ENCODE results near the gene CFL1. TPM values are rescaled to one million over a fixed set of nuclear protein-coding genes. Genes with fewer than 3 reads are reported as not detected.

CFL1 gene
- total RNA-seq, 1 experiment from 2014 or later: 1,911 TPM

- in situ Hi-C loops (cut with HindIII; ENCODE audit: low pct_unique_long_range_greater_than_20kb, low sequenced_read_pairs) (no loop called here), intact Hi-C loops (cut with micrococcal nuclease; ENCODE audit: unreplicated experiment) (no loop called here)
- peak; percentile 45 for ATAC-seq
- Histone ChIP-seq H3K27me3 (ENCODE audit: control insufficient read depth, insufficient read depth, low read length) (no peaks in the 10 kb centered on the region), H3K4me1 (ENCODE audit: control insufficient read depth, insufficient read depth, low read length) (peaks cover 67% of the 10 kb centered on the region), H3K36me3 (ENCODE audit: control insufficient read depth, insufficient read depth, low read length) (no peaks in the 10 kb centered on the region; the same call in 1 of the 2 replicates), H3K9me3 (ENCODE audit: control insufficient read depth, insufficient read depth, low read depth, low read length) (no peaks in the 10 kb centered on the region), H3K27ac (ENCODE audit: low read length) (peak within 1 kb of the TSS; percentile 98), H3K4me3 (ENCODE audit: low read depth in 2 of 2, low read length in 2 of 2) (peak within 1 kb of the TSS; percentile 88 to 93)
- BruUV-seq (replicated peaks): no TSS peak
- ChIA-PET POLR2A (interaction anchor here (0.5 to 2.2 kb wide), 13 partner anchors 9 to 163 kb away, joined by 3 to 13 read pairs (median 4); partner anchors contain the start of genes FOSL1 and MUS81), CTCF (interaction anchor here (0.6 to 2.4 kb wide), 6 partner anchors 22 to 232 kb away, joined by 3 to 10 read pairs (median 4); partner anchors contain the start of gene MUS81)
- TF ChIP-seq TCF7L2 (IDR thresholded peaks at IDR 0.05; ENCODE audit: low read depth, low read length) (peak; percentile 0; the same call in 1 of the 2 replicates), POLR2AphosphoS5 (IDR thresholded peaks at IDR 0.05; ENCODE audit: low read depth, low read length) (peak; percentile 76), CTCF (IDR thresholded peaks at IDR 0.05) (peak; percentile 36), SIN3A (IDR thresholded peaks at IDR 0.05; ENCODE audit: borderline replicate concordance, insufficient read depth, low read depth, low read length) (peak; percentile 86)
- TF ChIP-seq, protein P1, sequence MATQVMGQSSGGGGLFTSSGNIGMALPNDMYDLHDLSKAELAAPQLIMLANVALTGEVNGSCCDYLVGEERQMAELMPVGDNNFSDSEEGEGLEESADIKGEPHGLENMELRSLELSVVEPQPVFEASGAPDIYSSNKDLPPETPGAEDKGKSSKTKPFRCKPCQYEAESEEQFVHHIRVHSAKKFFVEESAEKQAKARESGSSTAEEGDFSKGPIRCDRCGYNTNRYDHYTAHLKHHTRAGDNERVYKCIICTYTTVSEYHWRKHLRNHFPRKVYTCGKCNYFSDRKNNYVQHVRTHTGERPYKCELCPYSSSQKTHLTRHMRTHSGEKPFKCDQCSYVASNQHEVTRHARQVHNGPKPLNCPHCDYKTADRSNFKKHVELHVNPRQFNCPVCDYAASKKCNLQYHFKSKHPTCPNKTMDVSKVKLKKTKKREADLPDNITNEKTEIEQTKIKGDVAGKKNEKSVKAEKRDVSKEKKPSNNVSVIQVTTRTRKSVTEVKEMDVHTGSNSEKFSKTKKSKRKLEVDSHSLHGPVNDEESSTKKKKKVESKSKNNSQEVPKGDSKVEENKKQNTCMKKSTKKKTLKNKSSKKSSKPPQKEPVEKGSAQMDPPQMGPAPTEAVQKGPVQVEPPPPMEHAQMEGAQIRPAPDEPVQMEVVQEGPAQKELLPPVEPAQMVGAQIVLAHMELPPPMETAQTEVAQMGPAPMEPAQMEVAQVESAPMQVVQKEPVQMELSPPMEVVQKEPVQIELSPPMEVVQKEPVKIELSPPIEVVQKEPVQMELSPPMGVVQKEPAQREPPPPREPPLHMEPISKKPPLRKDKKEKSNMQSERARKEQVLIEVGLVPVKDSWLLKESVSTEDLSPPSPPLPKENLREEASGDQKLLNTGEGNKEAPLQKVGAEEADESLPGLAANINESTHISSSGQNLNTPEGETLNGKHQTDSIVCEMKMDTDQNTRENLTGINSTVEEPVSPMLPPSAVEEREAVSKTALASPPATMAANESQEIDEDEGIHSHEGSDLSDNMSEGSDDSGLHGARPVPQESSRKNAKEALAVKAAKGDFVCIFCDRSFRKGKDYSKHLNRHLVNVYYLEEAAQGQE (IDR thresholded peaks at IDR 0.05; ENCODE audit: insufficient read depth in 1 of 2, low read depth in 2 of 2, low read length in 1 of 2): no peak
- DNase-seq (ENCODE audit: low read depth, low spot score): no peak
These were observed 32.6 kb upstream of the CFL1 start, which contains the start of gene CCDC85B for GRCh38 chr11:65890324-65891218. CCDC85B (plus strand) TSS chr11:65890673; CDS start chr11:65890784, 111 bp downstream.

DNA sequence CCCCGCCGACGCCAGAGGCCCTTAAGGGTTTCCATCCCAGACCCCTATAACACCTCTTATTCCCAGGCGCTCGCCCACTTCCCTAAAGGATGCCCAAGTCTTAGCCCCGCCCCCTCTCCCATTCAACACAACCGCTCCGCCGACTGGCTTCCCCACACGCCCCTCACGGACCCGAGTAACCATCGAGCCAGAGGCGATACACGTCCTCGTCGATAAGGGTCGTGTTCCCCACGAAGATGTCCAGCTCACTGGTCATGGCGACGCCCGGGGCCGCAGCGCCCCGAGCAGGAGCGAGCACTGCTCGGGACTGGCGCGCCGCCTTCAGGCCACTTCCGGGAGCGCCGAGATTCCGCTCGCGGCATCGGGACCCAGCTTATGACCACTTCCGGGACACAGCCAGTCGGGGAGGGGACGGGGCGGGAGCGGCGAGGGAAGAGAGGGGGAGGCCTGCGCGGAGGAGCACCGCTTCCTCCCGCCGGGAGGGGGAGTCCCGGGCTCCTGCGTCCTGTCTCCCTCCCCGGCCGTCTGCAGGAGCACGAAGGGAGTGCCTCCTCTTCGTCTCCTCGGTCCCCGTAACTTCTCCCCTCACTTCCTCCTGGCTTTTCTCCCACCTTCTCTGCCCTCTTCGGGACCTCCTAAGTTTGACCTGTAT lies 30.3 kb upstream of the CFL1 start, which contains the start of gene FIBP:
FIBP (minus strand) TSS at position 309 of the 652 bp plus-strand sequence; CDS start at position 256, 53 bp downstream.
- Histone ChIP-seq H3K27me3 (ENCODE audit: control insufficient read depth, insufficient read depth, low read length) (no peaks in the 10 kb centered on the region), H3K4me1 (ENCODE audit: control insufficient read depth, insufficient read depth, low read length) (peaks cover 51% of the 10 kb centered on the region), H3K9me3 (ENCODE audit: control insufficient read depth, insufficient read depth, low read depth, low read length) (no peaks in the 10 kb centered on the region), H3K36me3 (ENCODE audit: control insufficient read depth, insufficient read depth, low read length) (peaks cover 4% of the 10 kb centered on the region; the same call in 1 of the 2 replicates), H3K27ac (ENCODE audit: low read length) (peak within 1 kb of the TSS; percentile 98), H3K4me3 (ENCODE audit: low read depth in 2 of 2, low read length in 2 of 2) (peak within 1 kb of the TSS; percentile 88 to 93)
- intact Hi-C loops (cut with micrococcal nuclease; ENCODE audit: unreplicated experiment) (loop anchor here (2.0 kb wide), 1 partner anchor 101 kb away; no protein-coding TSS in a partner anchor), in situ Hi-C loops (cut with HindIII; ENCODE audit: low pct_unique_long_range_greater_than_20kb, low sequenced_read_pairs) (no loop called here)
- TF ChIP-seq CTCF (IDR thresholded peaks at IDR 0.05): peak; percentile 99
- TF ChIP-seq POLR2AphosphoS5 (IDR thresholded peaks at IDR 0.05; ENCODE audit: low read depth, low read length): peak; percentile 96
- TF ChIP-seq, protein P1 (IDR thresholded peaks at IDR 0.05; ENCODE audit: insufficient read depth in 1 of 2, low read depth in 2 of 2, low read length in 1 of 2): 0 out of 4 replicates have a peak, but pooled peaks of 1 of the 2 experiments have one; percentile 58
- TF ChIP-seq TCF7L2 (IDR thresholded peaks at IDR 0.05; ENCODE audit: low read depth, low read length): no peak
- TF ChIP-seq SIN3A (IDR thresholded peaks at IDR 0.05; ENCODE audit: borderline replicate concordance, insufficient read depth, low read depth, low read length): peak; percentile 90; the same call in 1 of the 2 replicates
- BruUV-seq (replicated peaks): no TSS peak
- ChIA-PET CTCF (interaction anchor here (0.5 to 2.4 kb wide), 22 partner anchors 12 to 234 kb away, joined by 3 to 24 read pairs (median 6); partner anchors contain the start of genes FOSL1 and MUS81), POLR2A (interaction anchor here (0.6 to 2.0 kb wide), 7 partner anchors 10 to 275 kb away, joined by 3 to 13 read pairs (median 4); partner anchors contain the start of genes FOSL1 and MUS81)
- ATAC-seq (peak; percentile 62), DNase-seq (ENCODE audit: low read depth, low spot score) (no peak)

Measured in Panc1 (cell line).